Right renal cortex interstitium (tissue), 3 donors: Measurements from ENCODE around the gene ATF7IP2. TPM values are rescaled to one million over a fixed set of nuclear protein-coding genes. Genes with fewer than 3 reads are reported as not detected.
"Not testable (repeated sequence)": the region's sequence is repeated elsewhere in the genome, so short reads cannot be mapped to it uniquely, and the experiment has no call there.

Experiments
- DNase-seq, 3 donors: peaks; one replicate each; pipeline ENCODE4 v3.0.0-alpha.2; 2013; ENCODE audit warnings: low read depth in 3 of 3, low spot score in 2 of 3
- polyA plus RNA-seq, 3 donors: library from polyadenylated mRNA; unstranded; fragments of 120-200 nt; gene quantifications; one replicate each; pipeline ENCODE4 v1.2.1, GENCODE V29; 2013; ENCODE audit not compliant: insufficient read length in 3 of 3

ATF7IP2 gene
- polyA plus RNA-seq, 3 donors: 19.3 to 21.5 (median 19.3) TPM

DNA sequence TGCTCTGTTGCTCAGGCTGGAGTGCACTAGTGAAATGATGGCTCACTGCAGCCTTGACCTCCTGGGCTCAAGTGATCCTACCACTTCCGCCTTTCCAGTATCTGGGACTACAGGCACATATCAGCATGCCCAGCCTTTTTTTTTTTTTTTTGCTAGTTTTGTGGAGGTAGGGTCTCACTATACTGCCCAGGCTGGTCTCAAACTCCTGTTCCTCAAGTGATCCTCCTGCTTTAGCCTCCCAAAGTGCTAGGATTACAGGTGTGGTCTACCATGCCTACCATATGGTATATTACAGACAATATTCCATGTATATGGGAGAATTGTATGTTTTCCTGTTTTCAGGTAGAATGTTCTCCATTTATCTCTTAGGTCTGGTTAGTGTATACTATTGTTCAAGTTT lies 12.3 kb upstream of the ATF7IP2 start:
- no peak for DNase-seq

DNA sequence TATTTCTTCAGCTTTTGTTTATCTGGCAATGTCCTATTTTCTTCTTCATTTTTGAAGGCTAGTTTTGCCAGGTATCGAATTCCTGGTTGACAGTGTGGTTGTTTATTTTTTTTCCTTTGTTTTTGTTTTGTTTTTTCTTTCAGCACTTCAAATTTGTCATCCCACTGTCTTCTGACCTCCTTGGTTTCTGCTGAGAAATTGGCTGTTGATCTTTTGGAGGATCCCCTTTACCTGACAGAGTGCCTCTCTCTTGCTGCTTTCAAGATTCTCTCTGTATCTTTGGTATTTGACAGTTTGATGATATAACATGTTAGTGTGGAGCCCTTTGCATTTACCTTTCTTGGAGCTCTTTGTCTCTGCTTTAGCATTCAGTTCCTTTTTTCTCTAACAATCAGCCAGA lies 9.6 kb upstream of the ATF7IP2 start:
- DNase-seq: no peak

DNA sequence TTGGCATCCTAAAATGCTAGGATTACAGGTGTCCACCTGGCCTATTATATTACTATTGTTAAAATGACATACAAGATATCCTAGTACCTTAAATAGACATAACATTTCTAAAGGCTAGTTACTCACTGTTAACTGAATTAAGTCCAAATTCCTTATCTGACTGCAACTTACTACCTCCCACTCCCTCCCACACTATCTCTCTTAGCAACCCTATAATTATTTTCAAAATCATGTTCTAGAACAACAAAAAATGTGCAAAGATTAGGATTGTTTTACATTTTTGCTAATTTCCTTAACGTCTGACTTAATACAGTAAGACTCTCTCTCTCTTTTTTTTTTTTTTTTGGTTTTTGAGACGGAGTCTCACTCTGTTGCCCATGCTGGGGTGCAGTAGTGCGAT lies 2.2 kb upstream of the ATF7IP2 start:
- DNase-seq: no peak

DNA sequence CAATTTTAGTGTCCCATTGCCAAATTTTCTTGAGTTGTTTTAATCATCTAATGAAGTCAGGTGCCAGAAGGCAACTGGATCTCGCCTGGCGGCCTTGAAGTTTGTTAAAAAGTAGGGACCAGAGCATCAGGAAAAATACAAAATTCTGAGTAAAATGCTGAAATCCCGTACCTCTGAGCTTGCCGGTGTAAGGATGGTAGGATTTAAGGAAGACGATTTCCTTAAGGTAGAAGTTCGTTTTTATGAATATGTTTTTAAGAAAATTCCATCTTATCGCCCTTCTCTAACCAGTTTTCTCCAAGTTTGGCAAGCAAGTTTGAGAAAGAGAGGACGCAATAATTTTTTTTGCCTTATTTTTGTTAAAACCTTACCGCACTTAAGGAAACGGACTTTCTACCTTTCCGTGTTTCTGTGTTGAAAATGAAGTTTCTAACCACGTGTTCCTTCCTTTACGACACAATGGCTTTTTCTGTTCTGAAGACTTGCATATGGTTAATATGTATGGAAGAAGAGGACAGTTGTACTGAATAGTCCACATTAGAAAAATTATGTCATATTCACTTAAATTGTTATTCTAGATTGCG lies 748 bp downstream of the ATF7IP2 start:
- DNase-seq: peak in 1 of 3 donors; percentile 31

DNA sequence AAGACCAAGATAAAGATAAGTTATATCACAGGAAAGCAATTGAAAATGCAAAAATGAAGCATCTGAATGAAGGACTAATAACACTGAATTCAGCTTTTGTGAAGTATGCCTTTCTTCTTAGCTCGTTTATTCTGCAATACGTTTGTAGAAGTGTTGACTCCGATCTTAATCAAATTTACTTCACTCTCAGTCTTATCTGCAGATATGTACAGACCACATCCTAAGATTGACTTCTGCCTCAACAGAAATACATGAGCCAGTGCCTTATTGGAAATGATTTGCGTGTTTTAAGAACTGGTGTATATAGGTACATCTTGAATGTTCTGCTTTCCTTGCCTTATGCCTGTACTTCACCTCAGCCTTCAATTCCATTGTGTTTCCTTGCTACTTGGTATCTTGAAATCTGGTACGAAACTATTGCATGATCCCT lies 1.3 kb downstream of the ATF7IP2 start:
- no peak for DNase-seq

DNA sequence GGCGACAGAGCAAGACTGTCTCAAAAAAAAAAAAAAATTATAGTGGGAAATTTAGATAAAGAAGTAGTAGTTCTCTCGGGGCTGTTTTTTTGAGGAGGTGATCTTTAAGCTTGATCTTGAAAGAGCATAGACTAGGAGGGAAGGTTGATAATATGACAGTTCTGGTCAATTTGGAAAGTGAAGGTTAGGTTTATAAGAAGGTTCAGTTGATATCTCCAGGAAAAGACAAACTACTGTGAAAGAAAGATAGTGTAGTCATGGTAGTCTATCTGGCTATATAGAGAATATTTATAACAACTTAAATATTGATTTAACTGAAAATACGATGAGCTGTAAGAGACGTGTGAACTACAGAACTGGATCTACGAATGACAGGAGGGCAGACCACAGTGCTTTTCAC lies 3.1 kb downstream of the ATF7IP2 start:
- DNase-seq: no peak

DNA sequence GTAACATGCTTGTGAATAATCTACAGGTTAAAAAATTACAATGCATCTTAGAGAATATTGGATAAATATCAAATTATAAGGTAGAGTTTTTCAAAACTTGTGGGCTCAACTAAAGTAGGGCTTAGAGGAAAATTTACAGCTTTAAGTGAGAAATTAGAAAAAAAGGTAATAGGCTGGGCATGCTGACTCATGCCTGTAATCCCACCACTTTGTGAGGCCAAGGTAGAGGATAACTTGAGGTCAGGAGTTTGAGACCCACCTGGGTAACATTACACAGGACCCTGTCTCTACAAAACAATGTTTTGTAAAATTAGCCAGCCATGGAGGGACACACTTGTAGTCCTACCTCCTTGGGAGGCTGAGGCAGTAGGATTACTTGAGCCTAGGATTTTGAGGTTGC lies 4.5 kb downstream of the ATF7IP2 start:
- no peak for DNase-seq

DNA sequence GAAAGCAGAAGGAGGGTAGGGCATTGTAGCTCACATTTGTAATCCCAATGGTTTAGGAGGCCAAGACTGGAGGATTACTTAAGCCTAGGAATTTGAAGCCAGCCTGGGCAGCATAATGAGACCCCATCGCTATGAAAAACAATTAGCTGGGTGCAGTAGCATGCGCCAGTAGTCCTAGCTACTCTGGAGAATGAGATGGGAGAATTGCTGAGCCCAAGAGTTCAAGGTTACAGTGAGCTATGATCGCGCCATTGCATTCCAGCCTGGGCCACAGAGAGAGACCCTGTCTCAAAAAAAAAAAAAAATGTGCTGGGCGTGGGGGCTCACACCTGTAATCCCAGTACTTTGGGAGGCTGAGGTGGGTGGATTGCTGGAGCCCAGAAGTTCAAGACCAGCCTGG lies 5.0 kb downstream of the ATF7IP2 start:
- no peak for DNase-seq

DNA sequence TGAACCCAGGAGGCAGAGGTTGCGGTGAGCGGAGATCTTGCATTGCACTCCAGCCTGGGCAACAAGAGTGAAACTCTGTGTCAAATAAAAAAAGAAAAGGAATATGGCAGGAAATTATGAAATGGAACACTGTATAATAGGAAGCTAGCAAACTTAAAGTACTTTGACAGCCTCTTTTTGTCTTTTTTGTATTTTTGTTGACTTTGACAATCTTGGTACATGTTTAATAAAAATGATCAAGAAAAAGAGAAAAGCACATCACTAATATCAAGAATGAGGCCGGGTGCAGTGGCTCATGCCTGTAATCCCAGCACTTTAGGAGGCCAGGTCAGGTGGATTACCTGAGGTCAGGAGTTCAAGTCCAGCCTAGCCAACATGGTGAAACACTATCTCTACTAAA lies 5.5 kb downstream of the ATF7IP2 start:
- DNase-seq: no peak

DNA sequence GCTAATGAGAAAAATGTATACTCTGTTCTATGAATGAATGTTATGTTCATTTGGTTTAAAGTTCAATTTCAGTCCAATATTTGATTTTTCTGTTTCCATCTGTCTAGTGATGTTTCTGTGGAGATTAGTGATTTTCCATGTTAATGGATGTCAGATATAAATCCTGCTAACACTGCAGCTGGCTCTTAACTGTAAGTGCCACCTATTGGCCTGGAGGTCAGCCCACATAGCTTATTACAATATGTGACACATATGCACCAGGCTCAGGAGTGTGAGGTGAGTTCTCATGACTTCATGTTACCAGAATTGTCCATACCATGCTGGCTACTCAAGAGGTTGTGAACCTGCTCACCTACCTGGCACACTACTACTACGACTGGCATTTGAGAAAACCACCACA lies 17.1 kb downstream of the ATF7IP2 start:
- DNase-seq: no peak

DNA sequence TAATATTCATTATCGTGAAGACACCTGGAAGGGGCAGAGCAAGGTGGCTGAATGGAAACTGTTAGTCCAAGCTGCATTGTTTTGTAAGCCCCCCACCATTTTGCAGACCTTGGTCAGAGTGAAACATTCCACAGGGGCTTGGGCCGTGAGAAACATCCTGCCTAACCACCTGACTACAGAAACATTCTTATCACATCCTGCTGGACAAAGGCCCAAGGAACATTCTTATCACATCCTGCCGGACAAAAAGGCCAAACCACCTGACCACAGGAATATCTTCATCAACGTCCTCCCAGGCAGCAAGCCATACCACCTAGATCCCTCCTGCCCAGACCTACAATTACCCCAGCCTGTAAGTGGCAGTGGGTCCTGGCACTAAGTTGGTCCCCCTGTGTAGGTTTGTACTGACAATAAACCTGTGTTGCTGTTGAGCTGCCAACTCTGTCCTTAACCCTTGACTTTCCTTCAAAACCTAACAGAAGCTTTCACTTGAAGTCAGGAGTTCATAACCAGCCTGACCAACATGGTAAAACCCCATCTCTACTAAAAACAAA lies 19.6 kb downstream of the ATF7IP2 start:
- DNase-seq: no peak

DNA sequence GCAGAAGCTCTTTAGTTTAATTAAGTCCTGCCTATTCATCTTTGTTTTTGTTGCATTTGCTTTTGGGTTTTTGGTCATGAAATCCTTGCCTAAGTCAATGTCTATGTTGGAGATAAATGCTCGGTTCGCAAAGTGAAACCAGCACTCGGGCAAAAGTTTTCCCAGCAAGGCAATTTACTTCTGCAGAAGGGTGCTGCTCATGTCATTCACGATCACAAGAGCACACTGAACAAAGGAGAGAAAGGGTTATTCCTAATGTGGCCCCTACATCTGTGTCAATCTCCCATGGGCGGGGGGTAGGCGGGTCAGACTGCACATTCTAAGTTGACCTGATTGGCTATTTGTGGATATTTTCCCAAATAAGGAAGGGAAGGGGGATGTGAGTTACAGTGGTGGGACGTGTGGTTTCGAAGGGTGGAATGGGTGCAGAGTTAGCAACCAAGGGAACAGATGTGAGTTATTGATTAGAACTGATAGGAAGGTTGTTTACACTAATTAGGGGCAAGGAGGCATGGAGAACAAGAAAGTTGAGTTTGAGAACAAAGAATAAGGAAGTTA lies 23.0 kb downstream of the ATF7IP2 start:
- no peak for DNase-seq

DNA sequence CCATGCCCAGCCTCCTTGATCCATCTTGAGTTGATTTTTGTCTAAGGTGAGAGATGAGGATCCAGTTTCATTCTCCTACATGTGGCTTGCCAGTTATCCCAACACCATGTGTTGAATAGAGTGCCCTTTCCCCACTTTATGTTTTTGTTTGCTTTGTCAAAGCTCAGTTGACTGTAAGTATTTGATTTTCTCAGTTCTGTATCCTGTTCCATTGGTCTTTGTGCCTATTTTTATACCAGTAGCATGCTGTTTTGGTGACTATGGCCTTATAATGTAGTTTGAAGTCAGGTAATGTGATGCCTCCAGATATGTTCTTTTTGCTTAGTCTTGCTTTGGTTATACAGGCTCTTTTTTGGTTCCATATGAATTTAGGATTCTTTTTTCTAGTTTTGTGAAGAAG lies 23.9 kb downstream of the ATF7IP2 start:
- DNase-seq: not testable (repeated sequence)

DNA sequence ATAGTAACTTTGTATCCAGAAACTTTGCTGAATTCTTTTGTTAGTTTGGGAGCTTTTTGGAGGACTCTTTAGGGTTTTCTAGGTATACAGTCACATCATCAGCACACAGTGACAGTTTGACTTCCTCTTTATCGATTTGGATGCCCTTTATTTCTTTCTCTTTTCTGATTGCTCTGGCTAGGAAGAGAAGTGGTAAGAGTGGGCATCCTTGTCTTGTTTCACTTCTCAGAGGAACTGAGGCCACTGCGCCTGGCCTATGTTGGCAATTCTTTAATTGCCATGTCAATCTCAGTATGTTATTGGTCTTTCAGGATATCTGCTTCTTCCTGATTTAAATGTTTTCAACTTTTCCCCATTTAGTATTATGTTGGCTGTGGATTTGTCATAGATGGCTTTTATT lies 24.6 kb downstream of the ATF7IP2 start:
- DNase-seq: no peak

DNA sequence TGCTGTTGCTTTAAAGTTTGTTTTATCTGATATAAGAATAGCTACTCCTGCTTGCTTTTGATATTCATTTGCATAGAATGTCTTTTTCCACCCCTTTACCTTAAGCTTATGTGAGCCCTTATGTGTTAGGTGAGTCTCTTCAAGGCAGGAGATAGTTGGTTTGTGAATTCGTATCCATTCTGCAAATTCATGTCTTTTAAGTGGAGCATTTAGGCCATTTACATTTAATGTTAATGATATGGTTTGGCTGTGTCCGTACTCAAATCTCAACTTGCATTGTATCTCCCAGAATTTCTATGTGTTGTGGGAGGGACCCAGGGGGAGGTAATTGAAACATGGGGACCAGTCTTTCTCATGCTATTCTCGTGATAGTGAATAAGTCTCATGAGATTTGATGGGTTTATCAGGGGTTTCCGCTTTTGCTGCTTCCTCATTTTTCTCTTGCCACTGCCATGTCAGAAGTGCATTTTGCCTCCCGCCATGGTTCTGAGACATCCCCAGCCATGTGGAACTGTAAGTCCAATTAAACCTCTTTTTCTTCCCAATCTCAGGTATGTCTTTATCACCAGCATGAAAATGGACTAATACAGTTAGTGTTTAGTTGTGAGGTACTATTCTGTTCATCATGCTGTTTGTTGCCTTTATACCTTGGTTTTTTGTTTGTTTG lies 27.2 kb downstream of the ATF7IP2 start:
- DNase-seq: no peak

DNA sequence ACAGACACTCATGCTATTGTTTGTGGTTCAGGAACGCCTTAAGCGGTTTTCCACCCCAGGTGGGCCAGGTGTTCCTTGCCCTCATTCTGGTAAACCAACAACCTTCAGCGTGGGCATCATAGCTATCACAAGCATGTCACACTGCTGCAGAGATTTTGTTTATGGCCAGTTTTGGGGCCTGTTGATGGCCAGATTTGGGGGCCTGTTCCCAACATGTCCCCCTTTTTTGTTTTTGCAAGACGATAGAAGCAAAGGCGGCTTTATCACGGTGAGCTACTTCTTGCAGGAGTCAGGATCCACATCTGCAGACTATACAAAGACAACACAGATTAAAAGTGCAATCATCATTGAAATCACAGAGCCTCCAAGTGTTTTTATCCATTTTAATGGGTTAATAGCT lies 32.3 kb downstream of the ATF7IP2 start:
- not testable (repeated sequence) for DNase-seq

DNA sequence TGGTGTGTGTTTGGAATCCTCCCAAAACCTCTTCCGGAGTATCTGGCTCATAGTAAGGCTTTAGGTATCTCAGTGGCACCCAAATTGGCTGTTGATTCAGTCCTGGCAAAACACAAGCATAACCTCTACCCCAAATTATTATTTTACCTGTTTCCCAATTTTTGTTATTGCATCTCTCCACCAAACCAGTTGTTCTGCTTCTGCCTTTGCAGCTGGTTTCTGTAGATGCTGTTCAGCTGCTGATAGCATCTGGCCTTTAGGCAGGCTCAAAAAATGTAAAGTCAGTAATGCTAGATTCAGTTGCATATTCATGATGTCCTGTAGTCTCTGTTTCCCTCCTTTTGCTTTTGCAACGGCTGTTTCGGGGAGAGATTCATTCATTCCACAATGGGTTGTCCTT lies 33.8 kb downstream of the ATF7IP2 start:
- no peak for DNase-seq

DNA sequence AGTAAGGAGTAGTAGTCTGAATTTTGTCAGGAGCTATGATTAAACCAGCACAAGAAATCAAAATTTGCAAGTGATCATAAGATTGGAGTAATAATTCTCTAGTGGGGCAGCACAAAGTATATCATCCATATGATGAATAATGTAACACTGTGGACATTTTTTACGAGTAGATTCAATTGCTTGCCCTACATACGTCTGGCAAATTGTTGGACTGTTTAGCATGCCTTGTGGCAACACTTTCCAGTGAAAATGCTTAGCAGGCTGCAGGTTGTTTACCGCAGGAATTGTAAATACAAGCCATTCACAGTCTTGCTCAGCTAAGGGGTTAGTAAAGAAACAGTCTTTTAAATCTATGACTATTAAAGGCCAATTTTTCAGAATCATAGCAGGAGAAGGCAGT lies 35.7 kb downstream of the ATF7IP2 start:
- DNase-seq: no peak

DNA sequence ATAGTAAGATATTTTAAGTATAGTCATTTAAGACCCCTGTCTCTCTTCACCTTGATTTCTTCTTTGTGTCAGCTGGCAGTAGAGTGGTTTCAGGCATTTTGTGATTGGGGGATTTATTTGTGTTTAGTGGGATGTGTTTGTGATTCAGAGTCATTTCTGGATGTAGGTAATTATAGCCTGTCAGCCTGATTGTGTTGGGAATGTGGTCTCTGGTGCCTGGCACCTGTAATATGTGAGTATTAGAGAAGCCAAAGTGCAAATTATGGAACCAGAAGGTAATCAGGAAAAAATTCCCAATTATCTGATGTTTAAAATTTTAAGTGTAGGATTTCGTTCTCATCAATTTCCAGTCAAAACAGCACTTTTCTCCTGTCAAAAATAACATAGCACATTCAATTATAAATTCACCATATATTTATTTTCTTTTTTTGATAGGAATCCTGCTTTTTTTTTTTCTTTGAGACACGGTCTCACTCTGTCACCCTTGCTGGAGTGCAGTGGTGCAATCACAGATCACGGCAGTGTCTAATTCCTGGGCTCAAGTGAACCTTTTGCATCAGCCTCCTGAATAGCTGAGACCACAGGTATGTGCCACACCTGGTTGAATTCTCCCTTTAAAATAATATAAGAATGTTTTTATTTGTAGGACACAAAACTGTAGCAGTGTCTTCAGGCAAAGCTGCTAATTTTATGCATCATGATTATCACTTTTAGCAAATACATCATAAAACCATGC lies 42.7 kb downstream of the ATF7IP2 start:
- peak in 1 of 3 donors; percentile 4 for DNase-seq

DNA sequence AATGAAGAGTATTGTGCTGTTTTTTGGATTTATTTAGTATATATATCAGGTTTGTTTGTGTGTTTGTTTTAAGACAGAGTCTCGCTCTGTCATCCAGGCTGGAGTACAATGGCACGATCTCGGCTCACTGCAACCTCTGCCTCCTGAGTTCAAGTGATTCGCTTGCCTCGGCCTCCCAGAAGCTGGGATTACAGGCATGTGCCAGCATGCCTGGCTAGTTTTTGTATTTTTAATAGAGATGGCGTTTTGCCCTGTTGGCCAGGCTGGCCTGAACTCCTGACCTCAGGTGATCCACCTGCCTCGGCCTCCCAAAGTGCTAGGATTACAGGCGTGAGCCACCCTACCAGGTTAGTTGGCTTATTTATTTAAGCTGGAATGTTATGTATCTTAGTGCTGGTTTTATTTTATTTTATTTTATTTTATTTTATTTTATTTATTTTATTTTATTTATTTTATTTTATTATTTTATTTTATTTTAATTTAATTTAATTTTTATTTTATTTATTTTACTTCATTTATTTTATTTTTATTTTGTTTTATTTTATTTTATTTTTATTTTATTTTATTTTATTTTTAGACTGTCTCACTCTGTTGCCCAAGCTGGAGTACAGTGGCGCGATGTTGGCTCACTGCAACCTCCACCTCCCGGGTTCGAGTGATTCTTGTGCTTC lies 43.6 kb downstream of the ATF7IP2 start:
- not testable (repeated sequence) for DNase-seq

DNA sequence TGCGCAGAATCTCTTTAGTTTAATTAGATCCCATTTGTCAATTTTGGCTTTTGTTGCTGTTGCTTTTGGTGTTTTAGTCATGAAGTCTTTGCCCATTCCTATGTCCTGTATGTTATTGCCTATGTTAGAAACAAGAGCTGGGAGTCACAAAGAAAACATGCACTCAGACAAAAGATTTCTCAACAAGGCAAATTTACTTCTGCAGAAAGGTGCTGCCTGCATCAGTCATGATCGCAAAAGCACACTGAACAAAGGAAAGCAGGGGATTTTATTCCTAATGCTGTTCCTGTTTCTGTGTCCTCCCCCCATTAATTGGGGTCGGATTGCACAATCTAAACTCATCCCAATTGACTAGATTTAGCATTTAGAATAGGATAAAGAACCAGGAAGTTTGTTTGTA lies 55.9 kb downstream of the ATF7IP2 start:
- DNase-seq: no peak
